Brain microvascular endothelial cell (primary cell): ENCODE data around the gene TMEM139.

ENCODE experiments used
- DNase-seq: peaks from one replicate; pipeline ENCODE4 v3.0.0-alpha.2; 2020
- H3K27ac ChIP-seq: fragments of 250-450 bp; sonication (Bioruptor Pico); 2 replicates; pipeline ENCODE4 v1.5.1; 2020; ENCODE audit warnings: mild to moderate bottlenecking, moderate library complexity
- H3K27me3 ChIP-seq: fragments of 250-450 bp; sonication (Bioruptor Pico); replicated peaks from 2 replicates; pipeline ENCODE4 v1.5.1; 2020; ENCODE audit warnings: mild to moderate bottlenecking
- H3K36me3 ChIP-seq: fragments of 250-450 bp; sonication (Bioruptor Pico); replicated peaks from 2 replicates; pipeline ENCODE4 v1.5.1; 2020; ENCODE audit warnings: mild to moderate bottlenecking
- H3K4me3 ChIP-seq: 2 replicates; pipeline ENCODE4 v1.5.1; 2011; ENCODE audit warnings: low read depth, mild to moderate bottlenecking, control low read depth, low read length, moderate library complexity
- in situ Hi-C: cut with HindIII; loops from 2 replicates; pipeline ENCODE4 v1.10.0; 2017; ENCODE audit warnings: low sequenced_read_pairs, low pct_ligation_motif_present
- TF ChIP-seq, protein P1 (sequence below): IDR thresholded peaks from 2 replicates; pipeline ENCODE4 v1.5.1; 2011; ENCODE audit warnings: low read depth, mild to moderate bottlenecking, moderate library complexity, low read length, control low read depth, inconsistent platforms; ENCODE audit errors: missing control alignments

TMEM139 gene

DNA sequence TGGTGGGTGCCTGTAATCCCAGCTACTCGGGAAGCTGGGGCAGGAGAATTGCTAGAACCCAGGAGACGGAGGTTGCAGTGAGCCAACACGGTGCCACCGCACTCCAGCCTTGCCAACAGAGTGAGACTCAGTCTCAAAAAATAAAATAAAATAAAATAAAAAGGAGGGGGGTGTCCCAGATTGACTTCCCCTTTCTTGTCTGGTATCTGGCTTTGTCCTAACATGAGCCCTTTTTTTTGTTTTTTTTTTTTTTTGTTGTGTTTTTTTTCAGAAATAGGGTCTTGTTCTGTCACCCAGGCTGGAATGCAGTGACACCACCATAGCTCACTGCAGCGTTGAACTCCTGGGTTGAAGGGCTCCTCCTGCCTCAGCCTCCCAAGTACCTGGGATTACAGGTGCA is 8.1 kb downstream of the TMEM139 start:
- DNase-seq = no peak
- no peak overlapping the region for H3K4me3 ChIP-seq
- peaks cover 30% of the 10 kb centered on the region for H3K36me3 ChIP-seq
- TF ChIP-seq, protein P1, sequence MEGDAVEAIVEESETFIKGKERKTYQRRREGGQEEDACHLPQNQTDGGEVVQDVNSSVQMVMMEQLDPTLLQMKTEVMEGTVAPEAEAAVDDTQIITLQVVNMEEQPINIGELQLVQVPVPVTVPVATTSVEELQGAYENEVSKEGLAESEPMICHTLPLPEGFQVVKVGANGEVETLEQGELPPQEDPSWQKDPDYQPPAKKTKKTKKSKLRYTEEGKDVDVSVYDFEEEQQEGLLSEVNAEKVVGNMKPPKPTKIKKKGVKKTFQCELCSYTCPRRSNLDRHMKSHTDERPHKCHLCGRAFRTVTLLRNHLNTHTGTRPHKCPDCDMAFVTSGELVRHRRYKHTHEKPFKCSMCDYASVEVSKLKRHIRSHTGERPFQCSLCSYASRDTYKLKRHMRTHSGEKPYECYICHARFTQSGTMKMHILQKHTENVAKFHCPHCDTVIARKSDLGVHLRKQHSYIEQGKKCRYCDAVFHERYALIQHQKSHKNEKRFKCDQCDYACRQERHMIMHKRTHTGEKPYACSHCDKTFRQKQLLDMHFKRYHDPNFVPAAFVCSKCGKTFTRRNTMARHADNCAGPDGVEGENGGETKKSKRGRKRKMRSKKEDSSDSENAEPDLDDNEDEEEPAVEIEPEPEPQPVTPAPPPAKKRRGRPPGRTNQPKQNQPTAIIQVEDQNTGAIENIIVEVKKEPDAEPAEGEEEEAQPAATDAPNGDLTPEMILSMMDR = no peak
- no peak overlapping the region for H3K27ac ChIP-seq
- in situ Hi-C loops = no loop called here
- H3K27me3 ChIP-seq = no peaks in the 10 kb centered on the region

DNA sequence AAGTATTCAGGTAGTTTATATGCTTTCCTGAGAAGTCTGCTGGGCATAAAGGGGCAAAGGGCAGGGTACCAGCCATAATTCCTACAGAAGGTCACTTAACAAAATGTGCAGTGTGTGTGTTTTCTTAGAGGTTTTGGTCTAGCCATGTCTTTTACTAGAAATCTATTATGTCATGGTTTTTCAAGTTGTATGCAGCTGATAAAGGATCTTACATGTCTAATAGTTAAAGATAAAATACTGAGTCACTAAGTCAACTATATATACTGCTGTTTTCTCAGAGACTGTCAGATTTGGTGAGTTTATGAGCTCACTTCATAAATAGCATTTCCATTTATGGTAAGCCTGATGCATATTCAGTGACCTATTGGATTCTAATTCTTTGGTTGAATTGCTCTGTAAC is 11.1 kb downstream of the TMEM139 start:
- Histone ChIP-seq H3K27ac (peak overlapping the region; percentile 82), H3K36me3 (peaks cover 48% of the 10 kb centered on the region), H3K27me3 (no peaks in the 10 kb centered on the region), H3K4me3 (no peak overlapping the region)
- peak; percentile 30 for DNase-seq
- TF ChIP-seq, protein P1 = no peak
- in situ Hi-C loops = no loop called here

DNA sequence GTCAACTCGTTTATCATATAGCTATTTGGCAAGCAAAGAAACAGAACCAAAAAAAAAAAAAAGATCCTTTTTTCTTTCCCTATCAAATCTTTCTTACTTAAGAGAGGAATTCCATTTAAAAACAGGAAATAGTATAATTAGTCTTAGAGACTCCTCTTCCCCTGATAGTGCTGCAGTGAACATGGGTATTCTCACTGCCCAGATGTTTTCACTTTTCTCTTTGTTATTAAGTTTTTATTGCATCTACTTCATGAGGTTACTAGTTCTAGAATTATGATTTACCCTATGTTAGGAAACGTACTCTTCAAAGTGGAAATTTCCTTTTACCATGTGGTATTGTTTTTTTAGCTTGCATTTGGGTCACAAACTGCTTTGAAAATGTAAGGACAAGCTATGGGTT is 11.9 kb downstream of the TMEM139 start:
- peak overlapping the region; percentile 82 for H3K27ac ChIP-seq
- H3K36me3 ChIP-seq = peaks cover 52% of the 10 kb centered on the region
- no peak overlapping the region for H3K4me3 ChIP-seq
- H3K27me3 ChIP-seq = no peaks in the 10 kb centered on the region
- DNase-seq = no peak
- in situ Hi-C loops = no loop called here
- TF ChIP-seq, protein P1 = no peak

DNA sequence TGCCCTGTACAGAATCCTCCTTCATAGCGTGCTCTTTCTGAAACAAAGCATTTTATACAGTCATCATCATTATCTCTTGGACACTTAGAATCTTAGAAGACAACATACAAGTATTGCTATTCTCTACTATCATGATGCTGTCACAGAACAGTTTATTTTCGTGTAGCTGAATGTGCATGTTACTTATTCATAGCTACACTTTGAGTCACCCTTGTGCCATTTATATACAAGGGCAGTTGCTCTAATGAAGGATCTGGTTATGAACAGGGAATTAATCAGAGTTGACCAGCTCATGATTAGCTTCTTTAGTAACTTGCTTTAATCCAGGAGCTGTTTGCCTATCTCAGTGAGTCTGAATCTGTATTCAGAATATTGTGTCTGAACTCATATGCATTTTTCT is 14.6 kb downstream of the TMEM139 start:
- TF ChIP-seq, protein P1 = no peak
- no peak for DNase-seq
- Histone ChIP-seq H3K27ac (no peak overlapping the region), H3K36me3 (peaks cover 47% of the 10 kb centered on the region), H3K27me3 (no peaks in the 10 kb centered on the region), H3K4me3 (no peak overlapping the region)
- in situ Hi-C loops = no loop called here

DNA sequence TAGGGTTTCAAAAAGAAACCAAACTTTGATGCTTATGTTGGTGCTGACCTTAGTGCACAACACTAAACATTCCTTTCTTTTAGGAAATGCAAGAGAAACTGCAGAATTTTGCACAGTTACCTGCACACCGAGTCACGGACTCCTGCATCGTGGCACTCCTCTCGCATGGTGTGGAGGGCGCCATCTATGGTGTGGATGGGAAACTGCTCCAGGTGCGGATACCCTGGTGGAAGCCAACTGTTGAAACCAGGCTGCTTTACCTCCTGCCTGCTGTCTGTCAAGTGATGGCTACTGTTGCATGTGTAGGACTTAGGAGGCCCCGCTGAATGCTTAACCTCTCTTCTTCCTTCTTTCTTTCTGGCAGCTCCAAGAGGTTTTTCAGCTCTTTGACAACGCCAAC is 15.1 kb downstream of the TMEM139 start:
- no peak overlapping the region for H3K27ac ChIP-seq
- in situ Hi-C loops = no loop called here
- no peak for DNase-seq
- no peak overlapping the region for H3K4me3 ChIP-seq
- peaks cover 47% of the 10 kb centered on the region for H3K36me3 ChIP-seq
- TF ChIP-seq, protein P1 = peak; percentile 79
- H3K27me3 ChIP-seq = no peaks in the 10 kb centered on the region

DNA sequence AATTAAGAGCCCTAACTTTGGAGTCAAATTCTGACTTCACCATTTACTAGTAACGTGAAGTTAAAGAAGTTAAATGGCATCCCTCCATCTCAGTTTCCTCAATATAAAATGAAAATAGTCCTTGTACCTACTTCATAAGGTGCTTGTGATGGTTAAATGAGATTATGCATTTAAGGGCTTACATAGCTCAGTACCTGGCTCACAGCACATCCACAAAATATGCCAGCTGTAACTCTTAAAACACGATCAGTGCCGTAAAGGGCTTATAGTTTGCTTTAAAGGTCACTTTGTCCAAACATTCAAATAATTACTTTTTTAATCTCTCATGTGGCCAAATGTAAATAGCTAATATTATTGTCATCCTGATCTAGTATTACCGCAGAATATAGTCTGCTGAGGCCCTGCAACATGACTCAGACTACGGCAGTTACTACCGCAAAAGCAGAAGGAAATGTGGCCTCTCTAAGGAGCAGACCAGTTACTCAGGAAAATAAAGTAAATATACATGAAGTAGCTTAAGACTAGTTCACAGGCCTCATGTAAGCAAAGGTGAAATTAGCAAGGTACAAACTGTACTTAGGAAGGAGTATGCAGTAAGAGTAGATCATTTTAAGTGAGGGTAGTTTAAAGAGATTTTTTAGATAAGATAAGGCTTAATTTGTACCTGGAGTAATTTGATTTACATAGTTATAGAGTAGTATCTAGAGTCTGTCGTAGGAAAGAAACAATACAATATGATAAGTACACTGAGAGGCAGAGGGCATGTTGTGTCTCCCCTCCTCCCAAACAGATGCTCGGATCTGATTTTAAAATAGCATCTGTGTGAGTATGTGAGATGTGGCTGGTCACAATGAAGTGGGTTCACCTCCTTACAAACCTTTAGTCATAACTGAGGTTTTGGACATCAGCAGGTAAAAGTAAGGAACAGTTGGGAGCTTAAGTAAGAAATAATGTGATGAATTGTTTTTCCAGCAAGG is 16.5 kb downstream of the TMEM139 start:
- no peaks in the 10 kb centered on the region for H3K27me3 ChIP-seq
- H3K27ac ChIP-seq = peak overlapping the region; percentile 33
- H3K36me3 ChIP-seq = peaks cover 54% of the 10 kb centered on the region
- peak; percentile 68 for DNase-seq
- no peak overlapping the region for H3K4me3 ChIP-seq
- TF ChIP-seq, protein P1 = no peak
- in situ Hi-C loops = no loop called here
